AG09309 (cell line): Measurements from ENCODE around the gene EPRS1.
"Not testable (repeated sequence)": the region's sequence is repeated elsewhere in the genome, so short reads cannot be mapped to it uniquely, and the experiment has no call there.

Experiments used
- DNase-seq: peaks from one replicate; pipeline ENCODE4 v3.0.0-alpha.2; 2010; ENCODE audit warnings: low read depth
- H3K4me3 ChIP-seq: 2 replicates; pipeline ENCODE4 v1.5.1; 2011; ENCODE audit warnings: mild to moderate bottlenecking, low read depth, low read length, moderate library complexity; ENCODE audit not compliant: control insufficient read depth
- CTCF ChIP-seq: IDR thresholded peaks from 2 replicates; pipeline ENCODE4 v1.5.1; 2011; ENCODE audit warnings: mild to moderate bottlenecking, low read depth, low read length, inconsistent platforms; ENCODE audit not compliant: insufficient read depth, control insufficient read depth; ENCODE audit errors: missing control alignments

The EPRS1 gene

GRCh38 chr1:220056374-220056773 lies 10.1 kb upstream of the EPRS1 start:
- no peak for TF ChIP-seq CTCF
- H3K4me3 ChIP-seq, result no peak overlapping the region
- DNase-seq, result no peak

DNA sequence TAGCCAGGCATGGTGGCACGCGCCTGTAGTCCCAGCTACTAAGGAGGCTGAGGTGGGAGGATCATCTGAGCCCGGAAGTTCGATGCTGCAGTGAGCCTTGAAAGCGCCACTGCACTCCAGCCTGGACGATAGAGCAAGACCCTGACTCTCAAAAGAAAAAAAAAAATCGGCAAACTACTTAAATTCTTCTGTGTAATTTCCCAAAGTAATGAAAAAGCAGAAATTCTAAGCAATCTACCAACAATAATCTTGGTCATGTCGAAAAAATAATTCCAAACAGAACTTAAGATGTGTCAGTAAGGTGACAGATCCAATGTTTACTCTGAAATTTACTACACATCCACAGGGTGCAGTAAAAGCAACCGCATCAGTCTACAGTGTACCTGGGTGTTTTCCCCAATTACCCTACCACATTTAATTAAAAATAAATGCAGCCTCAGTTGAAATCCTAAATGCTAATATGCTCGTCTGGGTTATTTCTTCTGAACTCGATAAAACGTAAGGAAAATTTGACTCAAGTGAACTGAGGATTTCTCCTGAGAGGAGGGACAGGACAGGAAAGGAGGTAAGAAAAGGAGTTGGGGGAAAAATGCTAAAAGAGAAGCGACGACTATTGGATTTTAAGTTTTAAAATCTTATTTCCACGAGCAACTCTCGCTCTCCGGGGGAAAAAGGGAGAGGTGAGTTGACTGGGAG lies 801 bp downstream of the EPRS1 start:
- no peak for DNase-seq

GRCh38 chr1:220044678-220045355 lies 1.5 kb downstream of the EPRS1 start:
- no peak for DNase-seq
- TF ChIP-seq CTCF, result no peak
- peak overlapping the region; percentile 99 for H3K4me3 ChIP-seq

More for the DNA sequence above, 801 bp downstream of the EPRS1 start:
- peak overlapping the region; percentile 99 for H3K4me3 ChIP-seq
- TF ChIP-seq CTCF, result no peak

GRCh38 chr1:220043646-220044045 lies 2.7 kb downstream of the EPRS1 start:
- no peak for DNase-seq
- TF ChIP-seq CTCF, result no peak
- H3K4me3 ChIP-seq, result no peak overlapping the region

- DNase-seq, result no peak
- H3K4me3 ChIP-seq, result no peak overlapping the region
- no peak for TF ChIP-seq CTCF
Observed at GRCh38 chr1:220040028-220040596, 6.2 kb downstream of the EPRS1 start.

- no peak for DNase-seq
- H3K4me3 ChIP-seq, result no peak overlapping the region
- TF ChIP-seq CTCF, result no peak
Observed at GRCh38 chr1:220038640-220039039, 7.7 kb downstream of the EPRS1 start.

DNA sequence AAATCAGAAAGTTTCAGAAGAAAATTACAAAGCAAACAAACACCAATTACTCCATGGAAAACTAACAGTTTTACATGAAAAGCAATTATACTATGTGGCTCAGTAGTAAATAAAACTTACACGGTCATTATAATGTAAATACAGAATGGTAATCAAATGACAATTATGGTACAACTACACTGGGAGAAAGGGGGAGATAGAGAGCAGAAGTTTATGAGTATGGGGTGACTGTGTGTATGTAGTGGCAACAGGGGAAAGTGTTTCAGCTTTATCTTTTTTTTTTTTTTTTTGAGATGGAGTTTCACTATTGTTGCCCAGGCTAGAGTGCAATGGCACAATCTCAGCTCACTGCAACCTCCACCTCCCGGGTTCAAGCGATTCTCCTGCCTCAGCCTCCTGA lies 8.5 kb downstream of the EPRS1 start:
- H3K4me3 ChIP-seq, DNase-seq: not testable (repeated sequence)
